K562 (cell line): ENCODE measurements around the gene TCL1B. TPM values are rescaled to one million over a fixed set of nuclear protein-coding genes. Genes with fewer than 3 reads are reported as not detected.
A peak's percentile ranks its signal among the peaks of the same experiment; 100 is the strongest.

Experiments used
- BACH1 ChIP-seq: fragments of 200-800 bp; sonication (Bioruptor generic); IDR thresholded peaks from 2 replicates; pipeline ENCODE4 v1.6.1; 2016; ENCODE audit warnings: missing genetic modification characterization, missing compliant biosample characterization
- CTBP1 ChIP-seq: fragments of 450-650 bp; IDR thresholded peaks from 2 replicates; pipeline ENCODE4 v1.6.1; 2016; ENCODE audit warnings: borderline replicate concordance
- GABPB2 ChIP-seq: fragments of 250-450 bp; sonication (Bioruptor Pico); conservative IDR thresholded peaks from 2 replicates; pipeline ENCODE4 v1.5.1; 2021; ENCODE audit warnings: mild to moderate bottlenecking
- NFE2 ChIP-seq: IDR thresholded peaks from 2 replicates; pipeline ENCODE4 v1.6.1; 2014; ENCODE audit warnings: antibody characterized with exemption, low read depth
- POLR2A ChIP-seq: fragments of 450-650 bp; conservative IDR thresholded peaks from 2 replicates; pipeline ENCODE4 v1.6.1; 2016
- PYGO2 ChIP-seq: fragments of 450-650 bp; IDR thresholded peaks from 2 replicates; pipeline ENCODE4 v1.6.1; 2016; ENCODE audit warnings: mild to moderate bottlenecking, missing genetic modification characterization, moderate library complexity, missing compliant biosample characterization
- RBBP5 ChIP-seq: fragments of 200-600 bp; sonication (generic); IDR thresholded peaks from 2 replicates; pipeline ENCODE4 v1.6.1; 2012; ENCODE audit warnings: borderline replicate concordance, mild to moderate bottlenecking, low read length, control low read depth, inconsistent platforms; ENCODE audit not compliant: insufficient read depth, poor library complexity, severe bottlenecking
- REST ChIP-seq, 2 experiments: fragments of 450-650 bp; formaldehyde crosslinking in 1 of 2; IDR thresholded peaks; 2 replicates each; pipeline versions ENCODE4 v1.4.0 to v1.6.1; 2014 to 2020; ENCODE audit warnings: mild to moderate bottlenecking in 2 of 2, borderline replicate concordance in 1 of 2, low read depth in 1 of 2
- SNIP1 ChIP-seq: fragments of 450-650 bp; IDR thresholded peaks from 2 replicates; pipeline ENCODE4 v1.7.1; 2017; ENCODE audit warnings: low read depth, mild to moderate bottlenecking
- SPI1 ChIP-seq: IDR thresholded peaks from 2 replicates; pipeline ENCODE4 v1.6.1; 2011; ENCODE audit warnings: low read depth, low read length, control low read depth, borderline replicate concordance
- ZNF445 ChIP-seq: fragments of 250-450 bp; sonication (Bioruptor Pico); IDR thresholded peaks from 2 replicates; pipeline ENCODE4 v1.4.0; 2020; ENCODE audit warnings: low read depth, mild to moderate bottlenecking, moderate library complexity
- polyA plus RNA-seq, 8 experiments: library from polyadenylated mRNA; depleted of rRNA in 4 of 8; stranded (reverse) in 5 of 8; unstranded in 3 of 8; fragments of >200 nt; fragmentation: Nextera tagmentation in 2 of 8; fragmentation: Illumina TruSeq in 1 of 8; extraction: Ambion mirVana in 2 of 8; extraction: Trizol in 1 of 8; gene quantifications; 2 replicates each; pipeline versions ENCODE4 v1.2.1 to v1.2.3, GENCODE V29; 2011 to 2014; ENCODE audit warnings: inconsistent platforms in 1 of 8, missing spikeins in 1 of 8
- total RNA-seq, 7 experiments: library from RNA; depleted of rRNA in 6 of 7; stranded (reverse); fragments of >200 nt in 6 of 7; fragmentation: Illumina TruSeq in 2 of 7; extraction: Trizol in 2 of 7; gene quantifications; 2 replicates each; pipeline versions ENCODE4 v1.2.1 to v1.2.3, GENCODE V29; 2011 to 2021; ENCODE audit warnings: low replicate concordance in 1 of 7
- TF ChIP-seq, protein P1 (sequence below): sonication (generic); formaldehyde crosslinking; IDR thresholded peaks from 2 replicates; pipeline ENCODE4 v1.4.0; 2020; ENCODE audit warnings: mild to moderate bottlenecking, missing genetic modification reagents

The TCL1B gene
- total and polyA plus RNA-seq, 9 of the 15 experiments (the other 6 are each of a cell fraction or from before 2014, with no cell fraction given), result not detected

- TF ChIP-seq, protein P1, sequence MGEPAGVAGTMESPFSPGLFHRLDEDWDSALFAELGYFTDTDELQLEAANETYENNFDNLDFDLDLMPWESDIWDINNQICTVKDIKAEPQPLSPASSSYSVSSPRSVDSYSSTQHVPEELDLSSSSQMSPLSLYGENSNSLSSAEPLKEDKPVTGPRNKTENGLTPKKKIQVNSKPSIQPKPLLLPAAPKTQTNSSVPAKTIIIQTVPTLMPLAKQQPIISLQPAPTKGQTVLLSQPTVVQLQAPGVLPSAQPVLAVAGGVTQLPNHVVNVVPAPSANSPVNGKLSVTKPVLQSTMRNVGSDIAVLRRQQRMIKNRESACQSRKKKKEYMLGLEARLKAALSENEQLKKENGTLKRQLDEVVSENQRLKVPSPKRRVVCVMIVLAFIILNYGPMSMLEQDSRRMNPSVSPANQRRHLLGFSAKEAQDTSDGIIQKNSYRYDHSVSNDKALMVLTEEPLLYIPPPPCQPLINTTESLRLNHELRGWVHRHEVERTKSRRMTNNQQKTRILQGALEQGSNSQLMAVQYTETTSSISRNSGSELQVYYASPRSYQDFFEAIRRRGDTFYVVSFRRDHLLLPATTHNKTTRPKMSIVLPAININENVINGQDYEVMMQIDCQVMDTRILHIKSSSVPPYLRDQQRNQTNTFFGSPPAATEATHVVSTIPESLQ (CRISPR knock-in tag), result no peak
- peak; percentile 38; the same call in 1 of the 2 replicates for TF ChIP-seq NFE2
- no peak for TF ChIP-seq RBBP5
- TF ChIP-seq BACH1 (tag), result 0 out of 2 replicates have a peak, but pooled peaks have one; percentile 21
- TF ChIP-seq GABPB2 (CRISPR knock-in tag), result no peak
- TF ChIP-seq POLR2A, result no peak
- no peak for TF ChIP-seq CTBP1
- no peak for TF ChIP-seq PYGO2 (tag)
- no peak for TF ChIP-seq ZNF445 (CRISPR knock-in tag)
- no peak for TF ChIP-seq SNIP1
- no peak for TF ChIP-seq SPI1
- TF ChIP-seq REST (IDR thresholded peaks at IDR 0.05; ENCODE audit: borderline replicate concordance), result no peak
- TF ChIP-seq REST (CRISPR knock-in tag; IDR thresholded peaks at IDR 0.05; ENCODE audit: low read depth), result no peak
Measured at GRCh38 chr14:95662376-95663186, 23.6 kb upstream of the TCL1B start (continued).
